Fibroblast of the aortic adventitia (primary cell): ENCODE measurements around the gene B3GAT1. TPM values are rescaled to one million over a fixed set of nuclear protein-coding genes. Genes with fewer than 3 reads are reported as not detected.

Experiments
- DNase-seq: peaks from one replicate; pipeline ENCODE4 v3.0.0-alpha.2; 2010; ENCODE audit warnings: low read depth
- H3K4me3 ChIP-seq: 2 replicates; pipeline ENCODE4 v1.5.1; 2011; ENCODE audit warnings: low read depth, mild to moderate bottlenecking, control low read depth, low read length, moderate library complexity
- total RNA-seq: library from RNA; depleted of rRNA; stranded (reverse); fragments of >200 nt; gene quantifications from 2 replicates; pipeline ENCODE4 v1.2.3, GENCODE V29; 2012; ENCODE audit warnings: low replicate concordance
- TF ChIP-seq, protein P1 (sequence below): IDR thresholded peaks from 2 replicates; pipeline ENCODE4 v1.5.1; 2011; ENCODE audit warnings: mild to moderate bottlenecking, low read length, control low read depth, inconsistent platforms; ENCODE audit not compliant: insufficient read depth

Gene B3GAT1
- total RNA-seq, 1 donor, result not detected

DNA sequence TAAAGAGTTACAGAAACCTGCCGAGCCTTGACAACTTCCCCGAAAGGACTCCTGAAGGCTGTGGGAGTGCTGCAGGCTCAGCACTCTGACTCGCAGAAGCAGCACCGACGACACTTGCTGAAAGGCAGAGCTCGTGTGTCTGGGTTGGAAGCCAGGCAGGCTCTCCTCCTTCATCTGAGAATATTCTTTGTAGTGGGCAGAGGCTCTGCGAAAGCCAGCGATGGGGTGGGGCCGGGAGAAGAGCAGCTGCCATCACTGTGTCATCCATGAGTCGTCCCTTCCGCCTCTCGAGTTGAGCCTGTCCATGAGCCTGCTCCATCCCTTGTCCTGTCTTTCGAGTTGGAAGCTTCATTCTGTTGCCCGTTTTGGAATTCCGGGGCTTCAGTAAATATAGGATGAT is 68.4 kb downstream of the B3GAT1 start:
- H3K4me3 ChIP-seq, result no peak overlapping the region
- TF ChIP-seq, protein P1, sequence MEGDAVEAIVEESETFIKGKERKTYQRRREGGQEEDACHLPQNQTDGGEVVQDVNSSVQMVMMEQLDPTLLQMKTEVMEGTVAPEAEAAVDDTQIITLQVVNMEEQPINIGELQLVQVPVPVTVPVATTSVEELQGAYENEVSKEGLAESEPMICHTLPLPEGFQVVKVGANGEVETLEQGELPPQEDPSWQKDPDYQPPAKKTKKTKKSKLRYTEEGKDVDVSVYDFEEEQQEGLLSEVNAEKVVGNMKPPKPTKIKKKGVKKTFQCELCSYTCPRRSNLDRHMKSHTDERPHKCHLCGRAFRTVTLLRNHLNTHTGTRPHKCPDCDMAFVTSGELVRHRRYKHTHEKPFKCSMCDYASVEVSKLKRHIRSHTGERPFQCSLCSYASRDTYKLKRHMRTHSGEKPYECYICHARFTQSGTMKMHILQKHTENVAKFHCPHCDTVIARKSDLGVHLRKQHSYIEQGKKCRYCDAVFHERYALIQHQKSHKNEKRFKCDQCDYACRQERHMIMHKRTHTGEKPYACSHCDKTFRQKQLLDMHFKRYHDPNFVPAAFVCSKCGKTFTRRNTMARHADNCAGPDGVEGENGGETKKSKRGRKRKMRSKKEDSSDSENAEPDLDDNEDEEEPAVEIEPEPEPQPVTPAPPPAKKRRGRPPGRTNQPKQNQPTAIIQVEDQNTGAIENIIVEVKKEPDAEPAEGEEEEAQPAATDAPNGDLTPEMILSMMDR, result no peak
- no peak for DNase-seq

DNA sequence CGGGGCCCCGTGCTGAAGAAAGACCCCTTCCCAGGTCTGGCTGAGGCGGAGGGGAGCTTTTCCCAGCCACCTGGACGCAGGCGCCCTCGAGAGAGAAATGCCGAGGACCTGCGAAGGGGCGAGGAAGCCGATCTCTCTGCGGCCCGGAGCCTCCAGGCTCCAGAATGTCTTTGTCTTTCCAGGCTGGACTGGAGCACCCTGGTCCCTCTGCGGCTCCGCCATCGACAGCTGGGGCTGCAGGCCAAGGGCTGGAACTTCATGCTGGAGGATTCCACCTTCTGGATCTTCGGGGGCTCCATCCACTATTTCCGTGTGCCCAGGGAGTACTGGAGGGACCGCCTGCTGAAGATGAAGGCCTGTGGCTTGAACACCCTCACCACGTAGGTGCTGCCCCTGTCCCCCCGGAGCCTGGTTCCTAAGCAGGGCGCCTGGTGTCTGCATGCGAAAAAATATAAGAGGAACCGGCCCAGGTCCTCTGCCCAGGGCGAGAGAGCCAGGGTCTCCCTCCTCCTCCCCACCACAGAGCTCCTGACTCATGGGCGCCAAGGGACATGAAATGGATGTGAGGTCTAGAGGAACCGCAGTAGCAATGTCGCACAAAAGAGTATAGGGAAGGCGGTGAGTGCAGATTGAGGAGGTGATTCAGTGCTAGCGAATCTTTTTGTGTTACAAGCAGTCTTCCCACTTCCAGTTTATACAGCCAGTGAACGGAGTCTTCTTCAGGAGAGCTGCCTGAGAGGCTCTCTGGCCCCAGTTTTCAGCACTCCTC is 69.3 kb downstream of the B3GAT1 start:
- DNase-seq, result no peak
- TF ChIP-seq, protein P1, result no peak
- no peak overlapping the region for H3K4me3 ChIP-seq

DNA sequence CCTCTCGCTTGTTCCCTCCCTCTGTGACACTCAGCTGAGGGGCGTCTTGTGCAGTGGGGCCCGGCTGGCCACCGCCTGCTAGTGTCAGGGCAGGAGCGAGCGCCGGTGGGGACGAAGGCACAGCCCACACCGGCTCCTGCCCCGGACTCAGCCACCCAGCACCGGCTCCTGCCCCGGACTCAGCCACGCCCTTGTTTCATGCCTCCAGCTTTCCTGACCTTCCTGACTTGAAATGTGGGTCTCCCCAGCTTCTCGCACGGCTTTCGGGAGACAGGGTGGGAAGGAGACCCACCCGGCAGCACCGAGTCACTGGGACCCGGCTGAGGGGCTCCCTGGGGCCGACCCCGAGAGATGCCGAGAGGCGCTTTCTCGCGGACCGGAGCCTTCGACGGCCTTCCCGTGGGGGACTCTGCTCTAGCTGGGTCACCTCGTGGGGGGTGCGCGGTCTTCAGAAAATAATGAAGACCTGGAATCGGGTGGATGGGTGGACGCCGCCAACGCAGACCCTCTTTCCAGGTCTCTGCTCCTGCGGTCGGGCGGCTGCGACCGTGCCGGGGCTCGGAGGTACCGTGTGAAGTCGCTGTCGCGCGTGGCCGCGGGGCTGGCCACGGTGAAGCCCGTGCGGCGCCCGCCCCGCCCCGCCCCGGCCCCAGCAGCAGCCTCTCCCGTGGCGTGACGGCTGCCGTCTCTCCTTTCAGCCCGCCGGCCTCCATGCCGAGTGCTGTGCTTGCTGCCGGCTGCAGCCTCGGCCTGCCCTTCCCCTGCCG is 70.1 kb downstream of the B3GAT1 start:
- TF ChIP-seq, protein P1, result no peak
- H3K4me3 ChIP-seq, result no peak overlapping the region
- DNase-seq, result no peak

DNA sequence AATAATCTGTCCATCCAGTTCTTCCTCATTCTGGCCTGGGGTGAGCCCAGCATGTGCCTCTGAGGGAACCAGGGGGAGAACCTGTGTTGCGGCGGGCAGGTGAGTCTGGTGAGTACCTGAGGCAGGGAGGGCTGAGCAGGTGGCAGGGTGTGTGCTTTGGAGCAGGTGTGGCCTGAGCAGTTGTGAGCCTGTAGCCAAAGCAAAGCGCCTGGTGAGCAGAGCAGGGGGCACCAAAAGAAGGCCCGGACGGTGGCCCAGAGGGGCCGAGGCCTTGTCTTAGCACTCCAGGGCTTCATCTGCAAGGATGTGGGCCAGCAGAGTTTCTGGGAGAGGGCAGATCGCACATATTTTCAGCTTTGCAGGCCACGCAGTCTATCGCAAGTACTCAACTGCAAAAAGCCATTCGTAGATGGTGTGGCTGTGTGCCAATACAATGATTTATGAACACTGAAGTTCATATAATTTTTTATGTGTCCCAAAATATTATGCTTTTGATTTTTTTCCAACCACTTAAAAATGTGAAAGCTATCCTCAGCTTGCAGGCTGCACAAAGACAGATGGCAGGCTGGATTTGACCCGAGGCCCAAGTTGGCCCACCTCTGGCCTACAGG is 71.6 kb downstream of the B3GAT1 start:
- TF ChIP-seq, protein P1, result no peak
- H3K4me3 ChIP-seq, result no peak overlapping the region
- no peak for DNase-seq

DNA sequence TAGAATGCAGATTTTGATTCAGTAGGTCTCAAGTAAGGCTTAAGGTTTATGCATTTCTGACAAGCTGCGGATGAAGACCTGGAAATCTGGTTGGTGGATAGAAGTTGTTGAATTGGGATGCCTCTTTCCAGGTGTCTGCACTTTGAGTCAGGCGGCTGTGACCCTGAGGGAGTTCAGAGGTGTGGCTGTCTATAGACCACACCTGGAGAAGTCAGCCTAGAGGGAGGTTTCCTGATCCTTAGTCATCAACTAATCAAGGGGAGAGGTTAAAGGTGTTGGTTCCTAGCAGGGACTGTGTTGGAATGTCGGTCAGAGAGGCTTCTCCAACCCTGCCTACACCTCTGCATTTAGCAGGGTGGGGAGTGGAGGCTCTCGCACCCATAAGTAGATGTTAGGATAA is 72.3 kb downstream of the B3GAT1 start:
- no peak for DNase-seq
- TF ChIP-seq, protein P1, result no peak
- no peak overlapping the region for H3K4me3 ChIP-seq

DNA sequence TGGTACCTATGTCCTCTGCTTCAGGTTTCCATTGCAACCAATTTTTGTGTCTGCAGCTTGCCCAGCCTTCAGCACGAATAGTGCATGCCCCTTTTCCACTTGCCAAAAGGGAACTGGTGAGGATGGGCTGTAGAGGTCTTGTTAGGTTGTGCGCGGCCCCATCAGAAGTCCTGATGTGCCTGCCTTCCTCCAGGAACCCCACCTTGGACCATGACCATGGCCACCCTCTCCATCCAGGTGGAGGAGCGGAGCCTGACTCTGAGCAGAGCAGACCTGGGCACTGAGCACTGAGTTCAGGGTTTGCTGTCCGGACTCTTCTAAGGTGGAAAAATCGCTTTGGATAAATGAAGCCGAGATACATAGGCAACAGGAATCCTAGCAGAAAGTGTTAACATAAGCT is 73.4 kb downstream of the B3GAT1 start:
- DNase-seq, result no peak
- H3K4me3 ChIP-seq, result no peak overlapping the region
- TF ChIP-seq, protein P1, result no peak
